Heart left ventricle (tissue), 16 donors: ENCODE measurements around the gene NEK10. TPM values are rescaled to one million over a fixed set of nuclear protein-coding genes. Genes with fewer than 3 reads are reported as not detected.
A peak's percentile ranks its signal among the peaks of the same experiment; 100 is the strongest.

Source experiments
- ATAC-seq, 4 donors: fragments of 200-7000 bp; cut with Tn5 transposase; one replicate each; pipeline ENCODE4 v1.9.1; 2020 to 2022; ENCODE audit warnings: moderate library complexity in 4 of 4, mild to moderate bottlenecking in 3 of 4, moderate number of reproducible peaks in 1 of 4
- DNase-seq, 5 donors: peaks; one replicate each; pipeline ENCODE4 v3.0.0-alpha.2; 2020
- H3K27ac ChIP-seq, 12 donors: fragments of 200-600 bp; sonication (generic) in 4 of 12; one replicate each; pipeline versions ENCODE4 v1.5.0 to v1.8.0; 2016 to 2022; ENCODE audit warnings: mild to moderate bottlenecking in 2 of 12
- H3K27me3 ChIP-seq, 9 donors: fragments of 200-600 bp; sonication (generic) in 2 of 9; one replicate each; pipeline versions ENCODE4 v1.5.1 to v1.8.0; 2016 to 2022; ENCODE audit warnings: mild to moderate bottlenecking in 3 of 9
- H3K36me3 ChIP-seq, 9 donors: fragments of 200-600 bp; sonication (generic) in 2 of 9; one replicate each; pipeline versions ENCODE4 v1.5.0 to v1.8.0; 2018 to 2022; ENCODE audit warnings: mild to moderate bottlenecking in 2 of 9
- H3K4me1 ChIP-seq, 12 donors: fragments of 200-600 bp; sonication (generic) in 4 of 12; one replicate each; pipeline versions ENCODE4 v1.5.0 to v1.8.0; 2016 to 2022; ENCODE audit warnings: mild to moderate bottlenecking in 3 of 12
- H3K4me3 ChIP-seq, 12 donors: fragments of 200-600 bp; sonication (generic) in 4 of 12; one replicate each; pipeline versions ENCODE4 v1.5.0 to v1.8.0; 2017 to 2022; ENCODE audit warnings: mild to moderate bottlenecking in 9 of 12, moderate library complexity in 4 of 12
- H3K9me3 ChIP-seq, 12 donors: fragments of 200-600 bp; sonication (generic) in 4 of 12; one replicate each; pipeline versions ENCODE4 v1.5.0 to v1.8.0; 2016 to 2022; ENCODE audit warnings: mild to moderate bottlenecking in 1 of 12
- CTCF ChIP-seq, 12 donors: fragments of 200-600 bp; sonication (generic) in 4 of 12; IDR thresholded peaks; one replicate each; pipeline versions ENCODE4 v1.5.0 to v1.8.0; 2018 to 2022; ENCODE audit warnings: antibody characterized with exemption in 12 of 12, mild to moderate bottlenecking in 5 of 12
- POLR2A ChIP-seq, 2 donors: fragments of 450-650 bp; IDR thresholded peaks; one replicate each; pipeline ENCODE4 v1.6.1; 2017; ENCODE audit warnings: antibody characterized with exemption in 2 of 2, mild to moderate bottlenecking in 2 of 2, moderate library complexity in 2 of 2
- WGBS, 4 donors: extraction: QIAGEN DNeasy Blood & Tissue Kit in 2 of 4; methylation state at CpG; one replicate each; pipeline versions ENCODE4 v1.1.5 to v1.1.7; 2013 to 2018; 5-methylcytosine and 5-hydroxymethylcytosine counted together
- intact Hi-C, 10 donors: fragments of 100-400 bp; cut with DNase I; formaldehyde crosslinking; loops; one replicate each; pipeline versions ENCODE4 v1.11.1 to v1.14.2; 2022
- polyA plus RNA-seq, 2 donors: library from polyadenylated mRNA; stranded (reverse); fragments of 200-250 nt; gene quantifications; one replicate each; pipeline ENCODE4 v1.2.3, GENCODE V29; 2013
- total RNA-seq, 9 donors: library from RNA; depleted of rRNA in 2 of 9; stranded (reverse); fragments of >200 nt in 2 of 9; fragmentation: NEBNext Ultra II Directional in 3 of 9; extraction: Animal tissue kit (Norgen Biotek cat#: 25700) in 3 of 9; gene quantifications; one replicate each; pipeline versions ENCODE4 v1.1.0 to v1.2.4, GENCODE V29; 2016 to 2023
- donor health status: ischemic (EF 13 %, LVEDD 7.1; RV severe dilation, severe dysfunction).
- donor health status: healthy with polysubstance abuse.
- donor health status: DM: no; HTN: yes; CAD: no.
- donor health status: DM: no; HTN: no; CAD: no.
- donor health status: ischemic (EF 25% LVEDD 6.9; RV normal size, moderate dysfunction).
- donor health status: ischemic (EF 25% LVEDD 5.7; RV mildly dilated, moderate dysfunction).
- donor health status: healthy.
- donor health status: DM: yes; HTN: yes; CAD: no.
- donor health status: ischemic (EF 35%, LVEDD 5.7; RV mildly dilated, moderate dysfunction).
- donor health status: nonischemic (EF 11% LVEDD 7.7; RV severe dilation, severe dysfunction).
- donor health status: DM: yes; HTN: yes; CAD: no.
- donor health status: PGD.
- donor health status: ischemic (EF 29% LVEDD 5.4; RV normal size, mild dysfunction).
- donor health status: nonischemic (EF 23%, LVEDD 6.1; RV moderate dilation, normal function).

NEK10 gene
- total and polyA plus RNA-seq, 11 donors: 0.72 to 22.5 (median 7.1) TPM

GRCh38 chr3:27244374-27244773 is 124.8 kb downstream of the NEK10 start:
- Histone ChIP-seq H3K36me3 (no peaks in the 10 kb centered on the region), H3K27me3 (no peaks in the 10 kb centered on the region), H3K9me3 (peaks cover 0 to 6% (median 0%) of the 10 kb centered on the region in 12 donors), H3K4me3 (no peak overlapping the region), H3K27ac (no peak overlapping the region), H3K4me1 (no peaks in the 10 kb centered on the region)
- ATAC-seq: no peak
- no peak for DNase-seq
- 60 to 90% (median 87%) methylated on average over 2 of the region's 2 CpGs for WGBS, 4 donors
- intact Hi-C loops: loop anchor here in 1 of 10 donors (10.0 kb wide), 1 partner anchor 110 kb away; no protein-coding TSS in a partner anchor
- TF ChIP-seq CTCF (IDR thresholded peaks at IDR 0.05) (no peak), POLR2A (IDR thresholded peaks at IDR 0.05) (no peak)

GRCh38 chr3:27239951-27240350 is 129.2 kb downstream of the NEK10 start:
- H3K4me1 ChIP-seq: no peaks in the 10 kb centered on the region
- H3K4me3 ChIP-seq: no peak overlapping the region
- H3K27ac ChIP-seq: no peak overlapping the region
- H3K27me3 ChIP-seq: no peaks in the 10 kb centered on the region
- H3K9me3 ChIP-seq: peaks cover 0 to 41% (median 21%) of the 10 kb centered on the region in 12 donors
- H3K36me3 ChIP-seq: no peaks in the 10 kb centered on the region
- ATAC-seq (no peak), DNase-seq (no peak)
- TF ChIP-seq CTCF (IDR thresholded peaks at IDR 0.05): no peak
- no peak for TF ChIP-seq POLR2A (IDR thresholded peaks at IDR 0.05)
- intact Hi-C loops: loop anchor here in 1 of 10 donors (10.0 kb wide), 1 partner anchor 105 kb away; no protein-coding TSS in a partner anchor

GRCh38 chr3:27228805-27229204 is 140.4 kb downstream of the NEK10 start:
- no peak for TF ChIP-seq POLR2A (IDR thresholded peaks at IDR 0.05)
- TF ChIP-seq CTCF (IDR thresholded peaks at IDR 0.05): no peak
- DNase-seq (no peak), ATAC-seq (no peak)
- Histone ChIP-seq H3K36me3 (no peaks in the 10 kb centered on the region), H3K4me3 (no peak overlapping the region), H3K27me3 (no peaks in the 10 kb centered on the region), H3K27ac (no peak overlapping the region), H3K4me1 (peaks cover 0 to 11% (median 0%) of the 10 kb centered on the region in 12 donors), H3K9me3 (peaks cover 0 to 30% (median 9%) of the 10 kb centered on the region in 12 donors)
- WGBS, 4 donors: 67 to 84% (median 81%) methylated on average over 2 of the region's 2 CpGs
- intact Hi-C loops: no loop called here

- DNase-seq (peak in 4 of 5 donors; percentile 25 to 82 (median 56)), ATAC-seq (peak; percentile 97 to 99 (median 98))
- H3K27ac ChIP-seq: peak overlapping the region in 3 of 12 donors; percentile 16 to 38 (median 35)
- no peaks in the 10 kb centered on the region for H3K36me3 ChIP-seq
- intact Hi-C loops: no loop called here
- H3K4me3 ChIP-seq: no peak overlapping the region
- H3K4me1 ChIP-seq: peaks cover 0 to 13% (median 0%) of the 10 kb centered on the region in 12 donors
- no peaks in the 10 kb centered on the region for H3K9me3 ChIP-seq
- H3K27me3 ChIP-seq: no peaks in the 10 kb centered on the region
- 34 to 60% (median 54%) methylated on average over 3 of the region's 3 CpGs for WGBS, 4 donors
- no peak for TF ChIP-seq CTCF (IDR thresholded peaks at IDR 0.05)
- TF ChIP-seq POLR2A (IDR thresholded peaks at IDR 0.05): no peak
Observed at GRCh38 chr3:27224197-27224596, 145.0 kb downstream of the NEK10 start.
